Heart left ventricle (tissue), 16 donors: ENCODE measurements around the gene SMCO4. TPM values are rescaled to one million over a fixed set of nuclear protein-coding genes. Genes with fewer than 3 reads are reported as not detected.

Source experiments
- ATAC-seq, 4 donors: fragments of 200-7000 bp; cut with Tn5 transposase; one replicate each; pipeline ENCODE4 v1.9.1; 2020 to 2022; ENCODE audit warnings: moderate library complexity in 4 of 4, mild to moderate bottlenecking in 3 of 4, moderate number of reproducible peaks in 1 of 4
- DNase-seq, 5 donors: peaks; one replicate each; pipeline ENCODE4 v3.0.0-alpha.2; 2020
- H3K27ac ChIP-seq, 12 donors: fragments of 200-600 bp; sonication (generic) in 4 of 12; one replicate each; pipeline versions ENCODE4 v1.5.0 to v1.8.0; 2016 to 2022; ENCODE audit warnings: mild to moderate bottlenecking in 2 of 12
- H3K27me3 ChIP-seq, 9 donors: fragments of 200-600 bp; sonication (generic) in 2 of 9; one replicate each; pipeline versions ENCODE4 v1.5.1 to v1.8.0; 2016 to 2022; ENCODE audit warnings: mild to moderate bottlenecking in 3 of 9
- H3K36me3 ChIP-seq, 9 donors: fragments of 200-600 bp; sonication (generic) in 2 of 9; one replicate each; pipeline versions ENCODE4 v1.5.0 to v1.8.0; 2018 to 2022; ENCODE audit warnings: mild to moderate bottlenecking in 2 of 9
- H3K4me1 ChIP-seq, 12 donors: fragments of 200-600 bp; sonication (generic) in 4 of 12; one replicate each; pipeline versions ENCODE4 v1.5.0 to v1.8.0; 2016 to 2022; ENCODE audit warnings: mild to moderate bottlenecking in 3 of 12
- H3K4me3 ChIP-seq, 12 donors: fragments of 200-600 bp; sonication (generic) in 4 of 12; one replicate each; pipeline versions ENCODE4 v1.5.0 to v1.8.0; 2017 to 2022; ENCODE audit warnings: mild to moderate bottlenecking in 9 of 12, moderate library complexity in 4 of 12
- H3K9me3 ChIP-seq, 12 donors: fragments of 200-600 bp; sonication (generic) in 4 of 12; one replicate each; pipeline versions ENCODE4 v1.5.0 to v1.8.0; 2016 to 2022; ENCODE audit warnings: mild to moderate bottlenecking in 1 of 12
- CTCF ChIP-seq, 12 donors: fragments of 200-600 bp; sonication (generic) in 4 of 12; IDR thresholded peaks; one replicate each; pipeline versions ENCODE4 v1.5.0 to v1.8.0; 2018 to 2022; ENCODE audit warnings: antibody characterized with exemption in 12 of 12, mild to moderate bottlenecking in 5 of 12
- POLR2A ChIP-seq, 2 donors: fragments of 450-650 bp; IDR thresholded peaks; one replicate each; pipeline ENCODE4 v1.6.1; 2017; ENCODE audit warnings: antibody characterized with exemption in 2 of 2, mild to moderate bottlenecking in 2 of 2, moderate library complexity in 2 of 2
- WGBS, 4 donors: extraction: QIAGEN DNeasy Blood & Tissue Kit in 2 of 4; methylation state at CpG; one replicate each; pipeline versions ENCODE4 v1.1.5 to v1.1.7; 2013 to 2018; 5-methylcytosine and 5-hydroxymethylcytosine counted together
- intact Hi-C, 10 donors: fragments of 100-400 bp; cut with DNase I; formaldehyde crosslinking; loops; one replicate each; pipeline versions ENCODE4 v1.11.1 to v1.14.2; 2022
- polyA plus RNA-seq, 2 donors: library from polyadenylated mRNA; stranded (reverse); fragments of 200-250 nt; gene quantifications; one replicate each; pipeline ENCODE4 v1.2.3, GENCODE V29; 2013
- total RNA-seq, 9 donors: library from RNA; depleted of rRNA in 2 of 9; stranded (reverse); fragments of >200 nt in 2 of 9; fragmentation: NEBNext Ultra II Directional in 3 of 9; extraction: Animal tissue kit (Norgen Biotek cat#: 25700) in 3 of 9; gene quantifications; one replicate each; pipeline versions ENCODE4 v1.1.0 to v1.2.4, GENCODE V29; 2016 to 2023
- donor health status: ischemic (EF 13 %, LVEDD 7.1; RV severe dilation, severe dysfunction).
- donor health status: healthy with polysubstance abuse.
- donor health status: DM: no; HTN: yes; CAD: no.
- donor health status: DM: no; HTN: no; CAD: no.
- donor health status: ischemic (EF 25% LVEDD 6.9; RV normal size, moderate dysfunction).
- donor health status: ischemic (EF 25% LVEDD 5.7; RV mildly dilated, moderate dysfunction).
- donor health status: healthy.
- donor health status: DM: yes; HTN: yes; CAD: no.
- donor health status: ischemic (EF 35%, LVEDD 5.7; RV mildly dilated, moderate dysfunction).
- donor health status: nonischemic (EF 11% LVEDD 7.7; RV severe dilation, severe dysfunction).
- donor health status: DM: yes; HTN: yes; CAD: no.
- donor health status: PGD.
- donor health status: ischemic (EF 29% LVEDD 5.4; RV normal size, mild dysfunction).
- donor health status: nonischemic (EF 23%, LVEDD 6.1; RV moderate dilation, normal function).

Gene SMCO4
- total and polyA plus RNA-seq, 11 donors = 28.5 to 81.4 (median 52.5) TPM

- Histone ChIP-seq H3K4me3 (peak overlapping the region in 1 of 12 donors; percentile 12), H3K27ac (peak overlapping the region in 7 of 12 donors; percentile 10 to 87 (median 25)), H3K9me3 (no peaks in the 10 kb centered on the region), H3K4me1 (peaks cover 19 to 89% (median 47%) of the 10 kb centered on the region in 12 donors), H3K36me3 (no peaks in the 10 kb centered on the region), H3K27me3 (no peaks in the 10 kb centered on the region)
- ATAC-seq (no peak), DNase-seq (no peak)
- TF ChIP-seq CTCF (IDR thresholded peaks at IDR 0.05) (no peak), POLR2A (IDR thresholded peaks at IDR 0.05) (no peak)
- 79 to 88% (median 84%) methylated on average over 2 of the region's 2 CpGs for WGBS, 4 donors
- intact Hi-C loops = no loop called here
Measured at GRCh38 chr11:93524858-93525257, 18.3 kb downstream of the SMCO4 start.

GRCh38 chr11:93524173-93524536 lies 19.0 kb downstream of the SMCO4 start:
- H3K4me3 ChIP-seq = peak overlapping the region in 2 of 12 donors; percentile 8 to 12
- peak overlapping the region in 3 of 12 donors; percentile 11 to 87 (median 22) for H3K27ac ChIP-seq
- no peak for TF ChIP-seq CTCF (IDR thresholded peaks at IDR 0.05)
- no peak for TF ChIP-seq POLR2A (IDR thresholded peaks at IDR 0.05)
- H3K36me3 ChIP-seq = no peaks in the 10 kb centered on the region
- no peaks in the 10 kb centered on the region for H3K9me3 ChIP-seq
- intact Hi-C loops = no loop called here
- WGBS, 4 donors = 53 to 72% (median 62%) methylated on average over 6 of the region's 6 CpGs
- no peaks in the 10 kb centered on the region for H3K27me3 ChIP-seq
- no peak for DNase-seq
- no peak for ATAC-seq
- peaks cover 14 to 82% (median 42%) of the 10 kb centered on the region in 12 donors for H3K4me1 ChIP-seq

GRCh38 chr11:93520726-93521509 lies 22.3 kb downstream of the SMCO4 start:
- intact Hi-C loops = no loop called here
- ATAC-seq = no peak
- no peaks in the 10 kb centered on the region for H3K27me3 ChIP-seq
- WGBS, 4 donors = 53 to 69% (median 65%) methylated on average over 5 of the region's 5 CpGs
- H3K27ac ChIP-seq = no peak overlapping the region
- no peak overlapping the region for H3K4me3 ChIP-seq
- H3K4me1 ChIP-seq = peaks cover 7 to 61% (median 22%) of the 10 kb centered on the region in 12 donors
- H3K36me3 ChIP-seq = no peaks in the 10 kb centered on the region
- no peak for TF ChIP-seq POLR2A (IDR thresholded peaks at IDR 0.05)
- no peak for DNase-seq
- H3K9me3 ChIP-seq = no peaks in the 10 kb centered on the region

- TF ChIP-seq POLR2A (IDR thresholded peaks at IDR 0.05) (no peak), CTCF (IDR thresholded peaks at IDR 0.05) (no peak)
- no peak for DNase-seq
- Histone ChIP-seq H3K36me3 (no peaks in the 10 kb centered on the region), H3K4me1 (peaks cover 0 to 60% (median 16%) of the 10 kb centered on the region in 12 donors), H3K27me3 (no peaks in the 10 kb centered on the region), H3K27ac (no peak overlapping the region), H3K4me3 (no peak overlapping the region), H3K9me3 (no peaks in the 10 kb centered on the region)
- WGBS, 4 donors = 79 to 89% (median 85%) methylated on average over 1 of the region's 1 CpG
- intact Hi-C loops = no loop called here
- ATAC-seq = no peak
Measured at GRCh38 chr11:93519179-93519578, 24.0 kb downstream of the SMCO4 start.
